SU-DHL-6 (cell line): ENCODE results near the gene SSX2IP.

ENCODE experiments used
- H2AFZ ChIP-seq: fragments of 200-600 bp; sonication (generic); 2 replicates; pipeline ENCODE4 v1.6.1; 2014; ENCODE audit warnings: low read depth, mild to moderate bottlenecking, moderate library complexity, mixed read lengths, antibody characterized with exemption, low read length; ENCODE audit not compliant: severe bottlenecking
- H3F3A ChIP-seq: fragments of 200-600 bp; shearing (Covaris generic); 2 replicates; pipeline ENCODE4 v1.6.0; 2016; ENCODE audit warnings: antibody characterized with exemption, mild to moderate bottlenecking; ENCODE audit not compliant: insufficient read depth
- H3K27ac ChIP-seq: fragments of 200-600 bp; sonication (generic); 2 replicates; pipeline ENCODE4 v1.5.1; 2016; ENCODE audit warnings: low read depth, mild to moderate bottlenecking, low read length, moderate library complexity, mixed read lengths
- H3K27me3 ChIP-seq: fragments of 200-600 bp; sonication (generic), shearing (Covaris generic); 2 replicates; pipeline ENCODE4 v1.6.0; 2014; ENCODE audit warnings: mild to moderate bottlenecking, low read length
- H3K36me3 ChIP-seq: fragments of 200-600 bp; sonication (generic); 2 replicates; pipeline ENCODE4 v1.6.1; 2014; ENCODE audit warnings: mild to moderate bottlenecking, low read length, mixed read lengths
- H3K4me2 ChIP-seq: fragments of 300-600, 200-600 bp; shearing (Covaris generic), sonication (generic); 2 replicates; pipeline ENCODE4 v1.6.0; 2014; ENCODE audit warnings: low read length, low read depth, mild to moderate bottlenecking; ENCODE audit not compliant: poor library complexity, severe bottlenecking
- H3K4me3 ChIP-seq: fragments of 200-600 bp; sonication (generic); 2 replicates; pipeline ENCODE4 v1.5.1; 2014; ENCODE audit warnings: antibody characterized with exemption, low read length, mild to moderate bottlenecking, mixed read lengths; ENCODE audit not compliant: insufficient read depth, poor library complexity, severe bottlenecking
- H3K79me2 ChIP-seq: fragments of 200-600 bp; sonication (generic); 2 replicates; pipeline ENCODE4 v1.6.1; 2014; ENCODE audit warnings: mild to moderate bottlenecking, low read length, moderate library complexity; ENCODE audit not compliant: insufficient read depth
- H3K9ac ChIP-seq: fragments of 200-600 bp; sonication (generic); 2 replicates; pipeline ENCODE4 v1.7.0; 2014; ENCODE audit warnings: mild to moderate bottlenecking, low read length
- H3K9me2 ChIP-seq: fragments of 200-600 bp; sonication (generic); replicated peaks from 2 replicates; pipeline ENCODE4 v1.6.1; 2014; ENCODE audit warnings: low read length; ENCODE audit not compliant: insufficient read depth
- H3K9me3 ChIP-seq: fragments of 200-600 bp; sonication (generic); 2 replicates; pipeline ENCODE4 v1.6.1; 2014; ENCODE audit warnings: low read length, mixed read lengths; ENCODE audit not compliant: insufficient read depth
- H4K20me1 ChIP-seq: fragments of 200-600 bp; sonication (generic); 2 replicates; pipeline ENCODE4 v1.6.1; 2014; ENCODE audit warnings: low read depth, mild to moderate bottlenecking, antibody characterized with exemption, low read length, moderate library complexity, mixed read lengths
- CTCF ChIP-seq: fragments of 200-600 bp; sonication (generic); IDR thresholded peaks from one replicate; pipeline ENCODE4 v1.5.1; 2017; ENCODE audit warnings: antibody characterized with exemption, mild to moderate bottlenecking, low read length, moderate library complexity; ENCODE audit not compliant: insufficient read depth, poor library complexity, severe bottlenecking
- EZH2phosphoT487 ChIP-seq: fragments of 200-600 bp; sonication (generic), shearing (Covaris generic); conservative IDR thresholded peaks from 2 replicates; pipeline ENCODE4 v1.6.1; 2018; ENCODE audit warnings: mild to moderate bottlenecking, antibody characterized with exemption, low read length, moderate library complexity, mixed read lengths

Gene SSX2IP

DNA sequence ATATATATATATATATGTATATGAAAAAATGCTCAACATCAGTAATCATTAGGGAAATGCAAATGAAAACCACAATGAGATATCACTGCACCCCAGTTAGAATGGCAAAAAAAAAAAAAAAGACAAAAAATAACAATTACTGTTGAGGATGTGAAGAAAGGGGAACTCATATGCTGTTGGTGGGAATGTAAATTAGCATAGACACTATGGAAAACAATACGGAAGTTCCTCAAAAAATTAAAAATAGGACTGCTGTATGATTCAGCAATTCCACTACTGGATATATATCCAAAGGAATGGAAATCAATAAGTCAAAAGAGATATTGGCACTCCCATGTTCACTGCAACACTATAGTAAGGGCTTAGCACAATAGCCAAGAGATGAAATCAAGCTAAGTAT, 74.5 kb downstream of the SSX2IP start:
- no peak for TF ChIP-seq CTCF
- Histone ChIP-seq H3K4me3 (no peak overlapping the region), H3K9ac (no peak overlapping the region), H2AFZ (no peak overlapping the region), H3K4me2 (no peak overlapping the region), H3K27ac (no peak overlapping the region), H3K79me2 (no peaks in the 10 kb centered on the region), H3K36me3 (no peaks in the 10 kb centered on the region), H3K9me3 (peaks cover 16% of the 10 kb centered on the region; the same call in 1 of the 2 replicates), H3K27me3 (no peaks in the 10 kb centered on the region), H3F3A (no peaks in the 10 kb centered on the region), H4K20me1 (no peaks in the 10 kb centered on the region), H3K9me2 (no peaks in the 10 kb centered on the region)

DNA sequence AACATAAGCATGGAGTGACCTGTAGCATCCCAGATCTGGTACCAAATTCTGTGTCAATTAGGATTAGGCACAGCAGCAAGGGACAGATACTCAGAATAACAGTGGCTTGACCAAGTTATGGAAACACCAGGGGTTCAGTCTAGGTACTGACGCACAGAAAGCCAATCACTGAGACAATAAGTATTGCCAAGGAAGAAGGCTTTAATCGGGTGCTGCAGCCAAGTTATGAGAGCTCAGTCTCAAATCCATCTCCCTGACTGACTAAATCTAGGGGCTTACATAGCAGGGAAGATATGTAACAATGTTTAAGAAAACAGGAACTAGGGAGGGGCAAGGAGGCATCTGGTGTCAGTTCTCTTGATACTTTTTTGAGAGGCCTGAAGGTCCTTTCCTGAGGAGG, 76.4 kb downstream of the SSX2IP start:
- no peaks in the 10 kb centered on the region for H3K9me2 ChIP-seq
- H3K4me3 ChIP-seq, result no peak overlapping the region
- H2AFZ ChIP-seq, result no peak overlapping the region
- no peak overlapping the region for H3K9ac ChIP-seq
- peaks cover 16% of the 10 kb centered on the region; the same call in 1 of the 2 replicates for H3K9me3 ChIP-seq
- H3K27me3 ChIP-seq, result no peaks in the 10 kb centered on the region
- no peaks in the 10 kb centered on the region for H3K36me3 ChIP-seq
- H3F3A ChIP-seq, result no peaks in the 10 kb centered on the region
- no peak overlapping the region for H3K27ac ChIP-seq
- no peaks in the 10 kb centered on the region for H4K20me1 ChIP-seq
- no peaks in the 10 kb centered on the region for H3K79me2 ChIP-seq
- no peak overlapping the region for H3K4me2 ChIP-seq
- TF ChIP-seq EZH2phosphoT487 (no peak), CTCF (no peak)

DNA sequence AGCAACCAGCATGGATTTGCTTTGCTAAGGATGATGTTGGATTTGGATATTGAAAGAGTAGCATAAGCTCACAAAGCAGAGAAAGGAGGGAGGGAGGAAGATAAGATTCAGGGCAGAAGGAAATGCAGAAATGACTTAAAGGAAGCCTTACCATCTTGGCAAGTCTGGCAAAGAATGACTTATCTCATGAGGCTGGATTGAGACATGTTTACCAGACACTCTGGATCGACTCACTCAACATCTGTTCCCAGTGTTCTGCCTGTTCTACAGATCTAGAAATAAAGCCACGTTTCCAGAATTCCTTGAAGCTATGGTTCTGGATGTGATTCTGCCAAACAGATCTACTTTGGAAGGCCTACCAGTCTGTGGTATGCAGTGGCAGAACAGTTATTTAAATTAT, 77.2 kb downstream of the SSX2IP start:
- TF ChIP-seq CTCF (no peak), EZH2phosphoT487 (no peak)
- Histone ChIP-seq H3K9me2 (no peaks in the 10 kb centered on the region), H3K79me2 (no peaks in the 10 kb centered on the region), H3K4me3 (no peak overlapping the region), H2AFZ (no peak overlapping the region), H3K27ac (no peak overlapping the region), H3K4me2 (no peak overlapping the region), H3K36me3 (no peaks in the 10 kb centered on the region), H3F3A (no peaks in the 10 kb centered on the region), H3K9me3 (peaks cover 16% of the 10 kb centered on the region; the same call in 1 of the 2 replicates), H3K9ac (no peak overlapping the region), H3K27me3 (no peaks in the 10 kb centered on the region), H4K20me1 (no peaks in the 10 kb centered on the region)

DNA sequence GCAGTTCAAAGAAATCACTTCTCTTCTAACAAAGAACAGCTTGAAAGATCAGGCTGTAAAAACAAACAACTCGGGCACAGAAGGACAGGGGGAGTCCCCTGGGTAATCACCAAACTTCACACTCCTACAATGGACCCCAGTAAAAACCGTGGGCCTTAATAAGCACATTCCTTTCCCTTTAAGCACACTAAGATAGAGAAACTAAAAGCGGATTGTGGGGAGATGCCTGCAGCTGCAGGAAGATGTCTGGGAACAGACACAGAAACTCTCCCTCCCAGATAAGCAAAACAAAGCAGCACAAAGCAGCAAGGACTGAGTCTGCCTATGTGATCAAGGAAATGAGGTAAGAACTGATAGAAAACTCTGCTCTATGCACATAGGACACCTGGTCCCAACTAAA, 78.5 kb downstream of the SSX2IP start:
- TF ChIP-seq EZH2phosphoT487 (no peak), CTCF (no peak)
- H3K9ac ChIP-seq, result no peak overlapping the region
- no peaks in the 10 kb centered on the region for H3K79me2 ChIP-seq
- no peaks in the 10 kb centered on the region for H3F3A ChIP-seq
- no peaks in the 10 kb centered on the region for H3K36me3 ChIP-seq
- H3K4me2 ChIP-seq, result no peak overlapping the region
- no peak overlapping the region for H3K27ac ChIP-seq
- no peaks in the 10 kb centered on the region for H4K20me1 ChIP-seq
- H3K4me3 ChIP-seq, result no peak overlapping the region
- no peaks in the 10 kb centered on the region for H3K27me3 ChIP-seq
- no peaks in the 10 kb centered on the region for H3K9me2 ChIP-seq
- H2AFZ ChIP-seq, result no peak overlapping the region
- peaks cover 16% of the 10 kb centered on the region; the same call in 1 of the 2 replicates for H3K9me3 ChIP-seq
